T-cell (primary cell): Measurements from ENCODE around the gene SP140. TPM values are rescaled to one million over a fixed set of nuclear protein-coding genes. Genes with fewer than 3 reads are reported as not detected.

Source experiments
- ATAC-seq, 4 experiments: fragments of 200-7000 bp in 3 of 4; fragments of 150-1000 bp in 1 of 4; cut with Tn5 transposase; replicated peaks in 1 of 4; 1 replicate in 3 of 4; 2 replicates in 1 of 4; pipeline ENCODE4 v1.10.0; 2021; ENCODE audit warnings: moderate library complexity in 3 of 4, mild to moderate bottlenecking in 2 of 4, moderate number of reproducible peaks in 1 of 4
- CTCF ChIA-PET, 2 donors: fragments of 300-600 bp; sonication (Branson Sonifier 250); formaldehyde crosslinking; loops; one replicate each; lab custom pipeline; 2022; ENCODE audit warnings: antibody characterized with exemption in 2 of 2; lab: Charles Lee
- POLR2A ChIA-PET, 2 donors: fragments of 300-600 bp; sonication (Branson Sonifier 250); formaldehyde crosslinking; loops; one replicate each; lab custom pipeline; 2022; ENCODE audit warnings: antibody characterized with exemption in 2 of 2; lab: Charles Lee
- DNase-seq, 35 experiments: peaks; one replicate each; pipeline versions ENCODE4 v3.0.0 to v3.0.0-alpha.2; 2013 to 2023
- H3K27ac ChIP-seq: one replicate; pipeline ENCODE4 v1.5.1; 2013; ENCODE audit warnings: low read length
- H3K27me3 ChIP-seq, 2 experiments: replicated peaks in 1 of 2; 1 replicate in 1 of 2; 2 replicates in 1 of 2; pipeline versions ENCODE4 v1.6.1 to v1.7.0; 2013; ENCODE audit warnings: low read length in 1 of 2, mixed read lengths in 1 of 2; ENCODE audit not compliant: control insufficient read depth in 2 of 2, insufficient read depth in 2 of 2; ENCODE audit errors: extremely low read depth in 1 of 2
- H3K36me3 ChIP-seq, 2 donors: 1 replicate in 1 of 2; 2 replicates in 1 of 2; pipeline versions ENCODE4 v1.6.1 to v1.7.0; 2013; ENCODE audit warnings: low read length in 1 of 2; ENCODE audit not compliant: control insufficient read depth in 2 of 2, insufficient read depth in 1 of 2; ENCODE audit errors: extremely low read depth in 1 of 2
- H3K4me1 ChIP-seq, 2 experiments: 1 replicate in 1 of 2; 2 replicates in 1 of 2; pipeline versions ENCODE4 v1.6.1 to v1.7.0; 2013; ENCODE audit warnings: low read length in 2 of 2, mixed read lengths in 1 of 2; ENCODE audit not compliant: insufficient read depth in 2 of 2, control insufficient read depth in 1 of 2; ENCODE audit errors: extremely low read depth in 1 of 2
- H3K4me3 ChIP-seq, 2 donors: 1 replicate in 1 of 2; 2 replicates in 1 of 2; pipeline versions ENCODE4 v1.5.1 to v1.7.0; 2013; ENCODE audit warnings: mild to moderate bottlenecking in 2 of 2, low read length in 1 of 2, moderate library complexity in 1 of 2; ENCODE audit not compliant: control insufficient read depth in 1 of 2; ENCODE audit errors: extremely low read depth in 1 of 2
- H3K9me3 ChIP-seq: 2 replicates; pipeline ENCODE4 v1.7.0; 2013
- H3K27ac Mint-ChIP-seq, 2 donors: one replicate each; pipeline ENCODE4 v1.8.0; 2020 to 2021; ENCODE audit warnings: mild to moderate bottlenecking in 2 of 2, mixed read lengths in 2 of 2
- H3K27me3 Mint-ChIP-seq, 2 donors: one replicate each; pipeline ENCODE4 v1.8.0; 2021 to 2022; ENCODE audit warnings: mixed read lengths in 2 of 2
- H3K36me3 Mint-ChIP-seq: one replicate; pipeline ENCODE4 v1.8.0; 2021; ENCODE audit warnings: mixed read lengths
- H3K4me1 Mint-ChIP-seq, 3 donors: one replicate each; pipeline ENCODE4 v1.8.0; 2020 to 2022; ENCODE audit warnings: mixed read lengths in 3 of 3, mild to moderate bottlenecking in 1 of 3
- H3K4me3 Mint-ChIP-seq, 3 donors: one replicate each; pipeline ENCODE4 v1.8.0; 2020 to 2022; ENCODE audit warnings: mild to moderate bottlenecking in 3 of 3, mixed read lengths in 3 of 3, moderate library complexity in 3 of 3
- H3K9me3 Mint-ChIP-seq, 3 donors: one replicate each; pipeline ENCODE4 v1.8.0; 2020 to 2022; ENCODE audit warnings: mixed read lengths in 3 of 3
- WGBS: methylation state at CpG from one replicate; pipeline ENCODE4 v1.1.5; 2013; ENCODE audit warnings: missing lambda C conversion rate; ENCODE audit not compliant: insufficient coverage; 5-methylcytosine and 5-hydroxymethylcytosine counted together
- total RNA-seq, 35 experiments: library from RNA in 6 of 35; stranded (reverse) in 6 of 35; fragments of 120-200 nt in 1 of 35; gene quantifications; one replicate each; pipeline versions ENCODE4 v1.2.1 to v1.2.4 and lab custom pipeline; 2013 to 2026

SP140 gene
- total RNA-seq, 5 donors from 2014 or later (not counting 1 experiment from before 2014, with no cell fraction given) = 49.3 to 68.0 (median 66.8) TPM

DNA sequence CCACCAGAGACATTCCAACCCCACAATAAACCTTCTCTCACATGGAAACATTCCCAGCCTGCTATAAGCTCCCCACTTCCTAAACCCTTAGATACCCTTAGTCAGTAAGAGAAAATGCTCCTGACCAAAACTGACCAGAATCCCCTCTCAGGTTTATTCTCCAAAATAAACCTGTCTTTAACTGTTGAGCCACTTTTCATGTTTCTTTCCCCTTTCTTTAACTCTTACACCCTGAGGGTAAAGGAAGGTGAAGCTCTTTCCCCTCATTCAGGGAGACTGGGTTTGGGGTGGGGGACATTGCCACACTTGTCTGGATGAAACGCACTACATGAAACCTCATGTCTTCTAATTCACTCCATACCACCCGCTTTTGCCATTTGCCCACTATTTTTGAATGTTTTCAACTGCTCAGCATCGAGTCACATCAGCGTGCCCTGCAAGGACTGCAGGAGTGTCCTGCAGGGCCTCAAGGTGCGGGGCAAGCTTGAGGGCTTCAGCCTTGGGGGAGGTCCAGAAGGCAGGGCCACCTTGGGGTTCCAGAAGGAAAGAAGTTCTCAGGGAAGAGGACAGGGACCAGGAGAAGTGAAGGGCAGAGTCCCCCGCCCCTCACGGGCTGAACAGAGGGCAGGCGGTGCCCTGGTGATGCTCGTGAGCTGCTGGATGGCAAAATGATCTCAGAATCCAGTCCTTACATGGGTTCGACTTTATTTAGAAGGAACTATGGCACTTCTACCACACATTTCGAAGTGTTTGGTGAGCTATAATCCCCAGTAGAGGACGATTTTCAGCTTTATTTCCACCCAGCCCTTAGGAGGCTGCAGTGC, 97.2 kb downstream of the SP140 start:
- ChIA-PET CTCF (interaction anchor here in 1 of 2 donors (0.6 kb wide), 2 partner anchors 68 to 1136 kb away, joined by 3 to 5 read pairs; no protein-coding TSS in a partner anchor), POLR2A (no interaction called here)
- peak overlapping the region in 1 of 3 donors; percentile 69 for H3K4me3 Mint-ChIP-seq
- H3K4me1 Mint-ChIP-seq = peaks cover 81 to 91% (median 88%) of the 10 kb centered on the region in 3 donors
- H3K9me3 ChIP-seq = no peaks in the 10 kb centered on the region
- no peak overlapping the region for H3K27ac ChIP-seq
- no peaks in the 10 kb centered on the region for H3K36me3 ChIP-seq
- H3K27me3 ChIP-seq = no peaks in the 10 kb centered on the region
- WGBS = 100% methylated on average over 7 of the region's 12 CpGs
- no peaks in the 10 kb centered on the region for H3K9me3 Mint-ChIP-seq
- peak overlapping the region; percentile 58 to 70 for H3K27ac Mint-ChIP-seq
- H3K36me3 Mint-ChIP-seq = no peaks in the 10 kb centered on the region
- no peak overlapping the region for H3K4me3 ChIP-seq
- H3K27me3 Mint-ChIP-seq = no peaks in the 10 kb centered on the region
- ATAC-seq = no peak
- peaks cover 33 to 66% of the 10 kb centered on the region in 2 experiments for H3K4me1 ChIP-seq
- DNase-seq = no peak

DNA sequence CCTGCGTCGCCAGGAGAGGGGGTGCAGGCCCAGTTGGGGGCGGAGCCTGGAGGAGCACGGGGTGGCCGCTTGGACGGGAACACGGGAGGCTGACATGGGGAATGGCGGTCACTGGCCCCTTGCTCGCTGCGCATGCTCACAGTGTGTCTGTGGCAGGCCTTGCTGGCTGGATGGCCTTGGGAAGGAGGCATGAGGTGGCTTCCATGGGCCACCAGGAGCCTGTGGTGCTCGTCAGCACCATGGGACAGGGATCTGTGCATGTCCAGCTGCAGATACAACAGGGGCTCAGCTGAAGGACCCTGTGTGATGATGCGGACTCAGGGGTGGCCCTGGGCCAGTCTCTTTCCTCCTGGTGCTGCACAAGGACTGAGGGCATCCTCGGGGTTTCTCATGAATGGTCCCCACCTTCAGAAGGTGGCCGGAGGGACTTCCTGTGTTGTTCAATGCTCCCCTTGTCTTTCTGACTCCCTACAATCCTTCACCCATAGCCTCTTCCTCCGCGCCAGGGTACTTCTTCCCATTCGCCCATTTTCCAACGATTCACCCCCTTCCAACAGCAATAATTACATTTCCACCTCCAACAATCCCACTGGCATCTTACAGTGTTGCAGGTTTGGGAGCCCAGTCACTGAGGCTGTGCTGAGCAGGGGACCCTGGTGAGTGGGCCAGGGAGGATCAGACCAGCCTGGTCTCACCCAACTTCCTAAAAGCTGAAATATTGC, 98.0 kb downstream of the SP140 start:
- ChIA-PET POLR2A (no interaction called here), CTCF (no interaction called here)
- no peak for DNase-seq
- Histone ChIP-seq H3K9me3 (no peaks in the 10 kb centered on the region), H3K4me3 (no peak overlapping the region), H3K27me3 (no peaks in the 10 kb centered on the region), H3K36me3 (no peaks in the 10 kb centered on the region), H3K27ac (no peak overlapping the region), H3K4me1 (peaks cover 30 to 63% of the 10 kb centered on the region in 2 experiments)
- WGBS = 82% methylated on average over 14 of the region's 18 CpGs
- Mint-ChIP-seq H3K4me1 (peaks cover 79 to 88% (median 85%) of the 10 kb centered on the region in 3 donors), H3K4me3 (peak overlapping the region in 1 of 3 donors; percentile 30), H3K36me3 (no peaks in the 10 kb centered on the region), H3K27ac (peak overlapping the region; percentile 14 to 45), H3K27me3 (no peaks in the 10 kb centered on the region), H3K9me3 (no peaks in the 10 kb centered on the region)
- ATAC-seq = no peak

DNA sequence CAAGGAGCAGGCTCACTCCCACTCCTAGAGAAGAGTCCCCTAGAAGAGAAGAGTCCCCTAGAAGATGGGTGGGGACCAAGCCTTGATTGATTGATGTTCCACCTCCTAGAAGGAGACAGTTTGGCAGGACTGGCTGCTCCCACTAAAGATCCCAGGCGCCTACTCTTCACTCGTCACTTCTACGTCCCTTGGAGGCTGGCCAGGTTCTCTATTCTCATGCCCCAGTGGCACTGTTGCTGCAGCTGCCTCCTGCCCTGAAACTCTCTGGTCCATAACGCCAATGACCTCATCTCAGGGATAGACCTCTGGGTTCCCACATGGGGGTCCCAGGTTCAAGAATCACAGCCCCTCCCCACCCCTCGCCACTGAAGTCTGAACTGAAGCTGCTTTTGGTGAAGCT, 99.0 kb downstream of the SP140 start:
- DNase-seq = no peak
- Mint-ChIP-seq H3K4me3 (no peak overlapping the region), H3K36me3 (peaks cover 9% of the 10 kb centered on the region), H3K4me1 (peaks cover 80 to 88% (median 85%) of the 10 kb centered on the region in 3 donors), H3K27me3 (no peaks in the 10 kb centered on the region), H3K9me3 (no peaks in the 10 kb centered on the region), H3K27ac (peak overlapping the region in 1 of 2 donors; percentile 61)
- ChIA-PET CTCF (no interaction called here), POLR2A (no interaction called here)
- ATAC-seq = no peak
- Histone ChIP-seq H3K9me3 (no peaks in the 10 kb centered on the region), H3K4me3 (no peak overlapping the region), H3K27ac (no peak overlapping the region), H3K4me1 (peaks cover 29 to 59% of the 10 kb centered on the region in 2 experiments), H3K36me3 (peaks cover 0 to 3% of the 10 kb centered on the region in 2 donors), H3K27me3 (no peaks in the 10 kb centered on the region)
- 98% methylated on average over 5 of the region's 5 CpGs for WGBS

DNA sequence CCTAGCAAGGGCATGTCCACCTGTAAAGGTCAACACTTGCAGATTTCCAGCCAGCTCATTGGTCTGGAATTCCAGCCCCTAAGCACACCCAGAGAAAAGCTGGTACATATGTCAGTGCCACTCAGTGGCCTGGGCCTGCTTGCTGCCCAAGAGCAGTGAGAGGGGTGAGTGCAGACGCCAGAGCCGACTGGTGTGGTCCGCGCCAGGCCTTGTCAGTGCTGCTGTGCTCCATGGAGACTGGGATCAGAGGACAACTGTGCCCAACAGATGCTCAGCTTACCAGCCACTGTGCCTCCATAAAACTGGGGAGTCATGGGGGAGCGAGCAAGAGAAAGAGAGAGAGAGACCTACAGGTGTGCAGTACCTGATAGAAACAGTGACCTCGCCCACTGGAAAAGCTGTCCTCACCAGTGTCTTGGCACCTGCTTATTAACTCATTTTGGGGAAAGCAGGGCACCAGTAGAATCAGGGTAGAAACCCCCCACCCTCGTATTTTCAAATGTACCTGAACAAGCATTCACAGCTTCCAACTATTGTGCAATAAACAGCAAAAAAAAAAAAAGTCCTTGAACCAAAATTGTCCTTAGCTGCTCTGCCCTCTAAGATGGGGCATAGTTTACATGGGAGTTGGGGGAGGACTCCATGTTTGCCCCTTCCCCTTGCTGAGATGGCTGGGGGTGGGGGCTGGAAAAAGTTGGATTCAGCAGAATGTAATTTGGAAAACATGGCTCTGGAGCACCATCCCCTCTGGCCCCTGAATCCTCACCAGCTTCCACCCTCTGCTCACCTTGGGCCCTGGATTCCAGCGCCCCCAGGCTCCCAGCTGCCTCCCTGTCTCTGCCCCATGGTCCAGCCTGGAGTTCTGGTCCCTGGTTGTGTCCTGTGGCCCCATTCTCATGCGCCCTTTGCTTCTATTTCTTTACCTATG, 100.0 kb downstream of the SP140 start:
- peaks cover 19% of the 10 kb centered on the region for H3K36me3 Mint-ChIP-seq

DNA sequence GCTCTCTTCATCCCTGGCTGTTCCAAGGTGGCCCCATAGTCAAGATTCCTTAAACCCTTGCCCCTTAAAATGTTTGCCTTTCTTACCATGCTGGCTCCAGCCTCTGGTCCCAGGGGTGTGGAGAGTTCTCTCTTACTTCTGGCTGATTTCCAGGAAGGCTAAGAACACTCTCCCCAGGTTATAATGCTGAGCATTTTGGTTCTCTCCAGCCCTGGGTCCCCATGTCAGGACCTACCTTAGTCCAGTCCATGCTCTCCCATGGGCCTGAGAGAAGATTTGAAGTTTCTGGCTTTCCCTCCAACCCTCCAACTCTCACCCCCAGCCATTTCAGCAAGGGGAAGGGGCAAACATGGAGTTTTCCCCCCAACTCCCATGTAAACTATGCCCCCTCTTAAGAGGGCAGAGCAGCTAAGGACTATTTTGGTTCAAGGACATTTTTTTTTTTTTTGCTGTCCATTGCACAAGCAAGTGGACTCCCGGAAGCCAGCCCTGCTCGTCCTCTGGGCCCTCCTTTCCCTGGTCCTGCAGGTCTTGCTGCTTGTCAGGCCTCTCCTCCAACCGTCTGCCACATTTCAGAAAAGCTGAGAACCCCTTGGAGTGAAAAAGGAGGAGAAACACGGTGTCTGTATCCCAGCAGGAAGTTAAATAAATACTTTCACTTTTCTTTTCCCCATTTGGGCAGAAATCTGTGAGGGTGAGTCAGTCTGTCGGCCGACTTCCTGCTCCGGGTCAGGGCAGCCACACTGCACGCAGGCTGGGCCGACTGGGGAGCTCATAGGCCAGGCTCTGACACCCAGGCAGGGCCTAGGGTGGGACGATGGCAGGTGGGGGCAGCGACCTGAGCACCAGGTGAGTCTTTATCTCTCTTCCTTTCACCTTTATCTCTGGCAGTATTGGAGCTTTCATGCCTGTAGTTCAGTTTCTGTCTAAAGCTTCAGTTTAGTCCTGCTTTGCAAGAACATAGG, 101.2 kb downstream of the SP140 start, which contains the start of gene SP140L:
SP140L (plus strand) TSS at position 741 of the 965 bp plus-strand sequence; CDS start at position 818, 77 bp downstream.
- Mint-ChIP-seq H3K36me3 (peaks cover 23% of the 10 kb centered on the region), H3K9me3 (no peaks in the 10 kb centered on the region), H3K27me3 (no peaks in the 10 kb centered on the region), H3K4me1 (peaks cover 81 to 88% (median 85%) of the 10 kb centered on the region in 3 donors), H3K27ac (peak within 1 kb of the TSS; percentile 98 to 99), H3K4me3 (peak within 1 kb of the TSS; percentile 90 to 94 (median 92))
- ChIA-PET CTCF (interaction anchor here (0.5 to 1.3 kb wide), 2 partner anchors 10 to 40 kb away, joined by 3 to 4 read pairs; no protein-coding TSS in a partner anchor), POLR2A (interaction anchor here (0.6 to 0.7 kb wide), 7 partner anchors 40 to 1455 kb away, joined by 3 to 9 read pairs (median 3); no protein-coding TSS in a partner anchor)
- H3K4me1 ChIP-seq = peaks cover 21 to 54% of the 10 kb centered on the region in 2 experiments
- peak within 1 kb of the TSS; percentile 70 to 82 for H3K4me3 ChIP-seq
- H3K36me3 ChIP-seq = peaks cover 0 to 13% of the 10 kb centered on the region in 2 donors
- peak within 1 kb of the TSS; percentile 96 for H3K27ac ChIP-seq
- no peaks in the 10 kb centered on the region for H3K9me3 ChIP-seq
- H3K27me3 ChIP-seq = no peaks in the 10 kb centered on the region
- peak; percentile 99 to 100 (median 100) for ATAC-seq
- DNase-seq = peak; percentile 56 to 85 (median 72)
- no CpG with 5 or more reads among the region's 11 CpGs for WGBS

More for the DNA sequence above, 100.0 kb downstream of the SP140 start:
- no peak for DNase-seq
- H3K4me3 ChIP-seq = no peak overlapping the region
- no peaks in the 10 kb centered on the region for H3K9me3 ChIP-seq
- no peak for ATAC-seq
- ChIA-PET CTCF (interaction anchor here (0.5 to 0.6 kb wide), 2 partner anchors 41 to 458 kb away, joined by 4 to 7 read pairs; no protein-coding TSS in a partner anchor), POLR2A (no interaction called here)
- H3K27me3 ChIP-seq = no peaks in the 10 kb centered on the region
- peaks cover 24 to 60% of the 10 kb centered on the region in 2 experiments for H3K4me1 ChIP-seq
- no peak overlapping the region for H3K27ac ChIP-seq
- 100% methylated on average over 5 of the region's 9 CpGs for WGBS
- H3K9me3 Mint-ChIP-seq = no peaks in the 10 kb centered on the region
- H3K36me3 ChIP-seq = peaks cover 0 to 9% of the 10 kb centered on the region in 2 donors
- H3K4me1 Mint-ChIP-seq = peaks cover 81 to 88% (median 86%) of the 10 kb centered on the region in 3 donors
- H3K4me3 Mint-ChIP-seq = peak overlapping the region; percentile 90 to 94 (median 92)
- peak overlapping the region; percentile 98 to 99 for H3K27ac Mint-ChIP-seq
- H3K27me3 Mint-ChIP-seq = no peaks in the 10 kb centered on the region
